ENCODE data around the gene UBE3C.
"Not testable (repeated sequence)": the region's sequence is repeated elsewhere in the genome, so short reads cannot be mapped to it uniquely, and the experiment has no call there.

Gene UBE3C

DNA sequence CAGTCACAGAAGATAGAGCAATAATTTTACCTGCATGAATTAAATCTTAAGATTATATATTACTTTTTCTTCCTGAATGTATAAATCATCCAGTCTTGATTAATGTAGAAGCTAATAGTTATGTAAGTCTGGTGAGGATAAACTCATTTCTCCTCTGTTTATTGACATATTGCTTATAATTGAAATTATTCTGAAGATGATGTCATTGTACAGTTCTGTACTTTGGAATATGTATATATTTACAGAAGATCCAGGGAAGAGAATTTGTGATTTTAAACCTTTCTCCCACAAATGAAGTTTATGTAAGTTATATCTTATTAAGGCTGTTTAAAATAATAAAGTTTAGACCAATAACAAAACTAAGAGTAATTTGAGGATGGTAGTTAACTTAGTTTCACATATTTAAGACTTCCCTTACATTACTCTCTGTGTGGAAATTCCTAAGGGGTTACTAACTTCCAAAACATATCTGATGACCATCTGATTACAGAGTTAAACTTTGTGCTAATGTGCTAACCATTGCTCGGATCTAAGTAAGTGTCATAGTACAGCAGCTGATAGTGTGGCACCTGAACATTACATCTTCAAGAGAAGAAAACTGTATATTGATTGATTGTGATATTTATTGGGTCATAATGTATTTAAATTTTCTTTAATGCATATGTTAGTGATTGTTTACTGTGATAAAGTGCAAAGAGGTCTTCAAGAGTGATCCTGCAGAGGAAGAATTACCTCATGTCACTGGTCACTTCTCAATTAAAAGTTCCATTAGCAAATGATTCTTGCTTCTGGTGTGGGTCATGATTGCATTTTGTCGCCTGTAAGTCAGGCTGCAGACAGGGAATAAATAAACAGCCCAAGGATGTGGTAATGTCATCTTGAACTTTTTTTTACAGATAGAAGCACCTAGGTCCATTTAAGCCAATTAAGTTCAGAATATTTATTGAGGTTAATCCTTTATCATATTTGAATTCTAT, 96.9 kb downstream of the UBE3C start:
- peak; percentile 42 for DNase-seq (ENCODE audit: low read depth, low spot score)

DNA sequence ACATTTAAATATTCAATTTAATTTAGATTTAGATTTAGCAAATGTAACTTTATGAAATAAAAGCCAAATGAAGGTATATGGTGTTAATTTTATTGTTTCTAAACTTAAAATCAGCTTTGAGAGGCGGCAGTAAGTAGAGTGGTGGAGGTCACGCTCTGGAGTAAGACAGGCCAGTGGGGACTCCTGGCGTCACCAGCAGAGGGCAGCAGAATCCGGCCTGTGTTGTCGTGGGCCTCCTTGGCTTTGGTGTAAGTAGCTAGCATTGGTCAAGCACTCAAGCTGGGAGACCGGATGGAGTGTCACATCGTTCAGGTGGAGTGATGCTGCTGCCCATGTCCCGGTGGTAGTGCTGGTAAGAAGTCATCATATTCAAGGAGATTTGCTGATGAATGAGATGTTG, 99.4 kb downstream of the UBE3C start:
- DNase-seq (ENCODE audit: low read depth, low spot score), result no peak

DNA sequence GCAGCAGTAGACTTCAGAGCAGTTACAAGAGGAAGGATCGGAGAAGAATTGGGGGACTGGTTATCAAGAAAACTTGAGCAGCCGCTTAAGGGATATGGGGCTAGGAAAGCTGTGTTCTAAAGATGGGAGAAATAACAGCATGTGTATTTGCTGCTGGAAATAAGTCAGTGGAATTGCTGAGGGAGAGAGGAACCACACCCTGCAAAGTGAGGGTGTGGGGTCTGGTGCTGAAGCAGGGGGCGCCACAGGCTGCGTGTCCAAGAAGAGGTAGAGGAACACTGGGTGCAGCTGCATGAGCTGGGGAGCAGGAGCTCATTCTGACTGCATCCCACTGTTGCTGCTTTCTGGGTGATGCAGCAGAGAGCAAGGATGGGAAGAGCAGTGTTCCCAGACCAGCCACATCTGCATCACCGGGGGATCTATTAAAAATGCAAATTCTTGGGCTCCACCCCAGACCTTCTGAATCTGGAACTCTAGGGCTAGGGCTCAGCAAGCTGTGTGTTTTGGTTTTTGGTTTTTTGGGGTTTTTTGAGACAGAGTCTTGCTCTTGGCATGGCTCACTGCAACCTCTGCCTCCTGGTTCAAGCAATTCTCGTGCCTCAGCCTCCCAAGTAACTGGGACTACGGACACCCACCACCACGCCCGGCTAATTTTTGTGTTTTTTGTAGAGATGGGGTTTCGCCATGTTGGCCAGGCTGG, 101.0 kb downstream of the UBE3C start:
- DNase-seq (ENCODE audit: low read depth, low spot score), result no peak

DNA sequence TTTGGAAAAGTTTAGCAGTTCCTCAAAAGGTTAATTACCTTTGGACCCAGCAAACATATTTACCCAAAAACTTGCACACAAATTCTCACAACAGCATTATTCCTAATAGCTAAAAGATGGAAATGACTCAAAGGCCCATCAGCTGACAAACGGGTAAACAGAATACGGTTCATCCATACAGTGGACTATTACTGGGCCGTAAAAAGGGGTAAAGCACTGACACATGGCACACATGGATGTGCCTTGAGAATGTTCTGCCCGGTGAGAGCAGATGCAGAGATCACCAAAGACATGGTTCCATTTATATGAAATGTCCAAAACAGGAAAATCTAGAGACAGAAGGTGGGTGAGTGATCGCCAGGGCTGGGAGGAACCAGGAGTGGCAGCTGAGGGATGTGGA, 102.9 kb downstream of the UBE3C start:
- no peak for DNase-seq (ENCODE audit: low read depth, low spot score)

DNA sequence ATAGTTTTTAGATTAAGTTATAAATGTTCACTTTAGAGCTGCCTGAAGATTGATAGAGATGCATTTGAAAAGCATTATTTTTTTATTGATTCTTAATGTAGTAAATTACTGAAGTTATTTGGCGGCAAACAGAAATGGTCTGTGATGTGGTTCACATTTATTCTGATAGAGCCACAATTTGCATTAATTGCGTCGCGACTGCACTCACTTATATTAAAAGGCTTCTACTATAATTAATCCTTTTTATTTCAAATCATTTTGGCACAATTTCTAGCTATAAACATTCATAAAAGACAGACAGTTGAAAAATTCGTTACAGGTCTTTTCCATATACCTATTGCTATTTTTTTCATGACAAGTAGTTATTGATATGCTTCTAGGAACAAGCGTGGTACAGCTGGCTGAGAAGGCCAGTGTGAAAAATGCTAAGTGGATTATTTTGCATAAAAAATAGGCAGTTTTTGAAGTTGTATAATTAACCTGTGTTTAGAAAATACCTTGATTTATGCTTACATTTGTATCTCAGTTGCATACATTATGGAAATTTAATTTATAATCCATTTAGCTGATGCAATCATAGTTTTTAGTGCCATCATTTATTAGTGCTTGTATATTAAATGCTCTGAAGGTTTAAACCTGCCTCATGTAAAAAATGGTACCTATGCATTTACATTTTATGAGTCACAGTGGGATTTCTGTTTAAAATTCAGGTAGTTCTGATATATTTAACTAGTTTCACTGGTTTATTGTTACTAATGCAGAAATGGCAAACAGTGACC, 106.0 kb downstream of the UBE3C start:
- no peak for DNase-seq (ENCODE audit: low read depth, low spot score)

DNA sequence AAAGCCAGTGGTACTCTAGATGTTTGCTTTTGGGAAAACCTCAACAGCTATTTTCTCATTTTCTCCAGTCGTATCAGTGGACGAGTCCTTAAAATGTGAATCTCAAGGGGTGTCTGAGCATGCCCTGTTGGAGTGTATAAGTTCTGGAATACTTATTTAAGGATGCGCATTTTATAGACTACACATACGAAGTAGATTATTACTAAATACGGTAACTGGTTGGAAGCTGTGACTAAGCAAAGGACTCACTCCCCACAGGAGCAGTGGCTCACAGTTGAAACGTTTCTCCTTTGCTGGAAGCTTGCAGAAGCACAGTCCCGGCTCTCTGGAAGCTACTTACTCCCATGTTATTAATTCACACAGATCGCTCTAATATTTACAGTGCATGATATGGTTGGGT, 107.3 kb downstream of the UBE3C start:
- no peak for DNase-seq (ENCODE audit: low read depth, low spot score)

DNA sequence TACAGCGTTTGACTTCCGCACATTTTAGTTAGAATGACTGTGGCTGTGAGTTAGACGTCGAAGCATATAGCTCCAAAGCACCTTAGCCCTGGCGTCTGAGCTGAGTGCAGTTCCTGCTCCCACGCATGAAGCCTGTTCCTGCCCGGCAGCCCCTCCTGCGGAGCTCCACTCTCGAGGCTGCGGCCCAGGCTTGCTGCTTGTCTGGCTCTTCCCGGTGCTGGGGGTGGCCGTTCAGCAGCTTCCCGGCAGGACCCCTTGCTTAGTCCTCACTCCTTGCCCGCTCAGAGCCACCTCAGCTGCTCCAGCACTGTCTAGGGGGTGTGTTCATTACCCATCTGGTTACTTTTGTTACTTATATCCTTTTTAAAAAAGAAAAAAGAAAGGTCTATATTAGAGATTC, 109.9 kb downstream of the UBE3C start:
- DNase-seq (ENCODE audit: low read depth, low spot score), result no peak

DNA sequence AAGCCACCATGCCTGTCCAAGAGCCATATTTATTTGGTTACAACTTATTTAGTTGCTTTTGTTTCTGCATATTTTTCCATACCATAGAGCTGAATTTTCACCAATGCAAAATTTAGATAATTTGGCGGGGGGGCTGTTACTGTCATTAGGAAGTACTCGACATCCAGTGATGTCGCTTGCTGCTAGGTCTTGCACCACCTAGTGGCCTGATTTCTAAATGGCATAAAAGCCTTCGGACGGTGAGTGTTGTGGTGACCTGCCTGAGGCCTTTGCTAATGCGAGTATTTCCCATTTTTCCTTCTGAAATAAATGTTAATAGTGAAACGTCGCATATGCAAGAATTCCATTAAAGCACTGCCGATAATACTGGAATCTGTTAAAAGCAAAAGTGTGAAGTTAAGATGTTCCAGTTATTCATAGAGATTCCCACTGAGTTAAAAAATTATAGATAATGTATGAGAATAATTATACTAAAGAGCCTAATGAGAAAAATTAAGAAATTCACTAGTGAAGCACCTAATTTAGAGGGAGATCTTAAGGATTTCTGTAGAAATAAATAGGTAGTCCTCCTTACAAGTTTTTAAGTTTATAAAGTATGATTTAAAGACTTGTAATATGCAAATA, 112.0 kb downstream of the UBE3C start:
- peak; percentile 75 for DNase-seq (ENCODE audit: low read depth, low spot score)

DNA sequence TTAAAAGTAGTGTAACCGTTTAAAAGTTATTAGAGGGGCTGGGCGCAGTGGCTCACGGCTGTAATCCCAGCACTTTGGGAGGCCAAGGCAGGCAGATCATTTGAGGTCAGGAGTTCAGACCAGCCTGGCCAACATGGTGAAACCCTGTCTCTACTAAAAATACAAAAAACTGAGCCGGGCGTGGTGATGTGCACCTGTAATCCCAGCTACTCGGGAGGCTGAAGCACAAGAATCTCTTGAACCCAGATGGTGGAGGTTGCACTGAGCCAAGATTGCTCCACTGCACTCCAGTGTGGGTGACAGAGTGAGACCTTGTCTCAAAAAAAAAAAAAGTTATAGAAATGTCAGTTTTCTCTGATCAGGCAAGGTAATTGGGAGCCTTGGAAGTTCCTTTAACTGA, 113.1 kb downstream of the UBE3C start:
- not testable (repeated sequence) for DNase-seq (ENCODE audit: low read depth, low spot score)

DNA sequence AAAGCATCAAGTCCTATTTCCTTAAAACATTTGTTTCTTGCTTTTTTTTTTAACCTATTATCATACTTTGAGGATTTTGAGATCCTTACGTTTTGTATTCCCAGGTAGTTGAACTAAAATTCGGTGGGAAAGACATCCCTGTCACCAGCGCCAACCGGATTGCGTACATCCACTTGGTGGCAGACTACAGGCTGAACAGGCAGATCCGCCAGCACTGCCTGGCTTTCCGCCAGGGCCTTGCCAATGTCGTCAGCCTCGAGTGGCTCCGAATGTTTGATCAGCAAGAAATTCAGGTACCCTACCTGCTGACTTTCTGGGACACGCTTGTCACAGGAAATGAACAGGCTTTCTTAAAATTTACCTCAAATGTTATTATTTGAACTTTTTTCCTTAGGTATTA, 115.1 kb downstream of the UBE3C start:
- no peak for DNase-seq (ENCODE audit: low read depth, low spot score)

DNA sequence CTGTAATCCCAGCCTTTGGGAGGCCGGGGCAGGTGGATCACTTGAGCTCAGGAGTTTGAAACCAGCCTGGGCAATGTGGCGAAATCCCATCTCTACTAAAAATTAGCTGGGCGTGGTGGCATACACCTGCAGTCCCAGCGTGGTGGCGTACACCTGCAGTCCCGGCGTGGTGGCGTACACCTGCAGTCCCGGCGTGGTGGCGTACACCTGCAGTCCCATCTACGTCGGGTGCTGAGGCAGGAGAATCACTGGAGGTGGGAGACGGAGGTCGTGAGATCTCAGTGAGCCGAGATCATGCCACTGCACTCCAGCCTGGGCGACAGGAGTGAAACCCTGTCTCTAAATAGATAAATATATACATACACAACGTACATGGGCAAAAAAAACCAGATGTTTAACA, 116.1 kb downstream of the UBE3C start:
- DNase-seq (ENCODE audit: low read depth, low spot score), result not testable (repeated sequence)

DNA sequence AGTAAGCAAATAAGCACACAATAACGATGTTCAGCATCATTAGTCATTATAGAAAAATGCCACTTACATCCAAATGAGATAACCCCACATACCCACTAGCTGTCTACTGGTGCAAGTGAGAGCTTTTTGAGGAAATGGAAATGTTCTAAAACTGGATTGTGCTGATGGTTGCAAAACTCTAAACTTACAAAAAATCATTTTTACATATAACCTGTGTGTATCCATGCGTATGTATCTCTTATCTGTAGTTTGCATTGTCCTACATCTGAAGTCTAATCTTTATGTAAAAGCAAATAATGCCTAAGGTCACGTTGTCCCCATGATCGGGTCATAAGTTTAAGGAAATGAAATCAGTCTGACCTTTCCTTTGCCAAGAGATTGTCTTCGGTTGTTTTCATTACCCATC, 116.5 kb downstream of the UBE3C start:
- DNase-seq (ENCODE audit: low read depth, low spot score), result no peak

DNA sequence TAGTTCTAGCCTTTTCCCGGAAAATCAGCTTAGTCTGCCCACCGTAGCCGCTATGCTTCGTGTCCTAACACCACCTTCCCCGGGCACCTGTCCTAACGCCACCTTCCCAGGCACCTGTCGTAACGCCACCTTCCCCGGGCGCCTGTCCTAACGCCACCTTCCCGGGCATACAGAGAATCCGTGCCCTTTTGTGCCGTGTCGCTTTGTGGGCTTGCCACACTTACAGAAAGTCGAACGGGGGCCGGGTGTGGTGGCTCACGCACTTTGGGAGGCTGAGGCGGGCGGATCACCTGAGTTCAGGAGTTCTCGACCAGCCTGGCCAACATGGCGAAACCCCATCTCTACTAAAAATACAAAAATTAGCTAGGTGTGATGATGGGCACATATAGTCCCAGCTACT, 124.4 kb downstream of the UBE3C start:
- no peak for DNase-seq (ENCODE audit: low read depth, low spot score)

DNA sequence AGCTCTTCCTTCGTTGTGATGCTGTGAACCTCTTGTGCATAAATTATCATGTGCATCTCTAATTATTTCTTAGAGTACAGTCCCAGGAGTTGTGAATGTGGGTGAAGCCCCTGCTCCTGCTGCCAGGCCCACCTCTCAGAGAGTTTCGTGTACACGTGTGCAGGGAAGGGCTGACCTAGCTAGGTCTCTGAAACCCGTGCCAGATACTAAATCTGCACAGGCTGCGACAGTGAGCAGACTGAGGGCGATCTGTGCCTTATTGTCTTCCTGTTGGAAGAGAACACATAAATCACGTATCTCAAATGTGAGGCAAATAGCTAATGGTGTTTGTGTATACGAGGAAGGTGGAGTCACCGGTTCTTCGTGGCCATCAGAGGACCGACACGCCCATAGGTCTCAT, 126.3 kb downstream of the UBE3C start:
- no peak for DNase-seq (ENCODE audit: low read depth, low spot score)

DNA sequence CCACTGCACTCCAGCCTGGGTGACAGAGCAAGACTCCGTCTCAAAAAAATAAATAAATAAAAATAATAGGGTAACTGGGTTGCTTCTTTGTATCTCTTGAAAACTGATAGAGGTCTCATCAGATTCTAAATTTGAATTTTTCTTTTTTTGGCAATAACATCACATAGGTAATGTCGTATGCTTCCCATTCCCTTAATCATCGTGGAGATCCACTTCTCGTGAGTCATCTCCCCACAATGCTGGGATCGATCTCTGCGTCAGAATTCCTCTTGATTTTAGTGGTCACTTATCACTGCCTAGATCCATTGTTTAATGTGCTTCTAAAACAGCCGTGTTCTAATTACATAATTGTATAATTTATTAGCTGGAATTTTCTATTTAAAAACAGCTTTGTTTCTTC, 127.5 kb downstream of the UBE3C start:
- no peak for DNase-seq (ENCODE audit: low read depth, low spot score)

DNA sequence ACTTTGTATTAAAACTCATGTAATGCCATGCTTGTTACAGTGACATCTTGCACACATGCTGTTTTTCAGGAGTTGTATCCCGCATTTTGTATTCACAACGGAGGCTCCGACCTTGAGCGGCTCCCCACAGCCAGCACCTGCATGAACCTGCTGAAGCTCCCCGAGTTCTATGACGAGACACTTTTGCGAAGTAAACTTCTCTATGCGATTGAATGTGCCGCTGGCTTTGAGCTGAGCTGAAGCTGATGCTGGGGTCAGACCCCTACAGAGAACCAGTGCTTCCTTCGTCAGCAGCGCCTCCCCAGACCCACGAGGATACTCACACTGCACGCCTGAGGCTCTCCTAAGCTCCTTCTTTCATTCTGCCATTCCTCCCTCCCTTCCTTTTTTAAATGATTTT, 128.8 kb downstream of the UBE3C start:
- DNase-seq (ENCODE audit: low read depth, low spot score), result no peak

DNA sequence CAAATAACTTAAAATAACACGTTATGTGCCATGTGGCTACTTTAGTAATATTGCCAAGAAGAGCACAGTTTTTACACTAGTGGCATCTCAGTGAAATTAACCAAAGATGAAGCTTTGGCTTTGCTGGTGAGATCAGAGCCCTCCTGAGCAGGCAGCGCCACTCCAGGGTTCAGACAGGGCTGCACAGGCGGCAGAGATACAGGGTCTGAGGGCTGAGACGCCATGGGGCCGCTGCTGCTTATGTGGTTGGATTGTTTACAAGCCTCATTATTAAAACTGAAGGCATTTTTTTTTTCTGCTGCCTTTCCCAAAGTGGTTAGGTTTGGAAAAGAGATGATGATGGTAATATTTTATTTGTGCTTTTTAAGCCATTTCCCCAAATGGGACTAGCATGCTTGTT, 129.2 kb downstream of the UBE3C start:
- no peak for DNase-seq (ENCODE audit: low read depth, low spot score)

DNA sequence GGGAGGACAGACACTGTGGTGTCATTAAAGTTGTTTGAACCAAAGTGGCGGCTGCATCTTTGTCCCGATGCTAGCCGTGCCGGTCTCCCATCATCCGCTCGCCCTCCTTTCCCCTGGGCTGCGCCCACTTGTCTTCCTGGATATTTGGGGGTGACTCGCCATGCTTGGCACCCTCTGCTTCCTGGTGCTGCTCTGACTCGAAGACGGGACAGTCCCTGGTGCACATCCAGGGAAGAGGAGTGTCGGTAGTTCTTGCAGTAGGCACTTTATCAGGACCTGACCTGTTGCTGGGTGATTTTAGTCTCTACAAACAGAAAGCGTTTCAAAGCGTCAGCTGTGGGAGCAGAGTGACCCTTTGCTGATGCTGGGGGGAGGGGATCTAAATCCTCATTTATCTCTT, 129.8 kb downstream of the UBE3C start:
- no peak for DNase-seq (ENCODE audit: low read depth, low spot score)

DNA sequence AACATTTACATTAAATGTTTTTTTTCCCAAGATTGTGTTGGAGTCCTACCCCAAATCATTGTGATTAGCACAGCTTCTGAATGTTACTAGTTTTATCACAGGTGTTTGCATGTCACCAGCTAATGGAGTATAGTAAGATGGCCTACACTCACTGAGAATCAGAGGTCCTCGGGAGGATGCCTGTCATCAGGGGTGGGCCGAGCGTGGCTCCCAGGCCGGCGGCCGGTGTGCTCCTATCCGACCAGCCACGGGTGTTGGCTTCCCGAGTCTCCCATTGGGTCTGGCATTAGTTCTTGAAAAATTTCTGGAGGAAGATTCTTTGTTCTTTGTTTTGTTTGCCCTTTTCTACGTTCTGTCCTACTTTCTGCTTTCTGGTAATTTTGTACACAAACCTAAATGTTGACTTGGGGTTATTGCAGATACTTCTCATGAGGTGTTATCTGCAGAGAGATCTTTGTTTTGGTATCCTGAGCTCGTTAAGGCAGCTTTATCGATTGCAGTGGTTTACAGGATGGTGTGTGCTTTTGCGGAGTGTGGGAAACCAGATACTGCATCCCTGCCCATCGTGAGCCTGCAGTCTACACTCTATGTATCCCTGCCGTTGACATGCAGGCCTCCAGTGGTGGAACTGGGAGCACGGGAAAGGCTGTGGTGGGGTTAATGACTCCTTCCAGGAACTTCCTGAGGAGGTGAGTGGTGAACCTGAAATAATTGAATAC, 130.8 kb downstream of the UBE3C start:
- DNase-seq (ENCODE audit: low read depth, low spot score), result no peak

DNA sequence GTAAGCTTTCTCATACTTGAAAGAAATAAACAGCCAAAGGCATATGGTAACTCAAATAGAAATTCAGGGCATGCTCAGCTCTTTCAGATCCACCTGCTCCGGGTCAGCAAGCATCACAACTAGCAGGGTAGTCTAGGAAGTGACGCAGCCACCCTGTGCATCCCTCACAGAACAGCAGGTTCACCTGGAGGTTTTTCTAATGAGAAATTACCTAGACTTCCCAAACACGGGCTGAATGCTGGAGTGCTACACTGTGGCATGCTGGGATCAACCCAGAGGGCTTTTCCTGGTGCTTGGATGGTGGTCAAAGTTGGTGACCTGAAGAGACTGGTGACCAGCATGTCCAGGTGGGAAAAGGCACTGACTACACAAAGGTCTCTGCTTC, 131.3 kb downstream of the UBE3C start:
- no peak for DNase-seq (ENCODE audit: low read depth, low spot score)

DNA sequence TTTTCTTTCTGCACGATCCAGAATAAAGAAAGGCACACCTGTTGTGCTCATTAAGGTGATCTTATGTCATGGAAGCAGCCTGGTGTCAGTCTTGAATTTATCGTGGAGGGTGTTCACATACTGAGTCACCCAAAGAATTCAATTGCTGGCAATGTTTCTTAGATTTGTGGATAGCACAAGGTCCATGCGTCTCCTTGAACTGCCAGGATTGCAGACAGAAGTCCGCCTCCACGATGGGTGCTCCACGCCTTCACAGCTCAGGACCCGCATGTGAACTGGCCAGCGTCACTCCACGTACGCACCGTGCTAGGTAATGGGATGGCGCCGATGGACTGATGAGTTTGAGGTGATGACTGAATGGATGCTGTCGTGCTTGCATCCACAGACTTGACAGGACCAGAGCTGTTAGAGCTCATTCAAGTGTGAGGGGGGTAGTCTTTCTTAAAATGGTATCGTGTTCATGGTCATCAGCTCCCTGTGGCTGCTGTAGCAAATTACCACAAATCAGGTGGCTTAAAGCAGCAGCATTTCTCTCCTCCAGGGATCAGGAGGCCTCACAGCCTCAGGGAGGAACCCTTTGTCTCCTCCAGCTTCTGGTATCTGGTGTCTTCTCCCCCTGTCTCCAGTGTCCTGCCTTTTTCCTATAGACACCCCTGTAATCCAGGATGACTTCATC, 132.7 kb downstream of the UBE3C start:
- peak; percentile 53 for DNase-seq (ENCODE audit: low read depth, low spot score)
